ENCODE data around the gene DPH2.

- TF ChIP-seq TAF1 (IDR thresholded peaks at IDR 0.05; ENCODE audit: borderline replicate concordance, insufficient read depth, low read length) (no peak), POLR2AphosphoS5 (IDR thresholded peaks at IDR 0.05; ENCODE audit: low read depth, low read length) (no peak), FOXP2 (optimal IDR thresholded peaks at IDR 0.05; ENCODE audit: borderline replicate concordance, extremely low read depth, extremely low read length, insufficient read depth) (no peak)
Measured at GRCh38 chr1:43990271-43991199, 20.7 kb downstream of the DPH2 start.

Measured in PFSK-1 (cell line).